SK-N-SH (cell line): ENCODE measurements around the gene CHDH.

Experiments used
- CHD2 ChIP-seq: fragments of 150-350 bp; IDR thresholded peaks from 2 replicates; pipeline ENCODE4 v1.6.1; 2018; ENCODE audit warnings: low read length; ENCODE audit not compliant: partially characterized antibody
- EZH2phosphoT487 ChIP-seq: fragments of 200-600 bp; sonication (generic); IDR thresholded peaks from 2 replicates; pipeline ENCODE4 v1.6.1; 2017; ENCODE audit warnings: low read depth, mixed run types, mild to moderate bottlenecking, antibody characterized with exemption, moderate library complexity, borderline replicate concordance
- NRF1 ChIP-seq: IDR thresholded peaks from 2 replicates; pipeline ENCODE4 v1.6.1; 2012; ENCODE audit warnings: low read depth, mild to moderate bottlenecking, low read length
- TAF1 ChIP-seq: IDR thresholded peaks from 2 replicates; pipeline ENCODE4 v1.6.1; 2012; ENCODE audit warnings: low read depth, mild to moderate bottlenecking, low read length, moderate library complexity, borderline replicate concordance
- TCF12 ChIP-seq: IDR thresholded peaks from 2 replicates; pipeline ENCODE4 v1.4.0; 2012
- TF ChIP-seq, protein P1 (sequence below): fragments of 200-600 bp; sonication (generic); IDR thresholded peaks from 2 replicates; pipeline ENCODE4 v1.6.1; 2017; ENCODE audit warnings: antibody characterized with exemption, mild to moderate bottlenecking, moderate library complexity
- TF ChIP-seq, protein P2 (sequence below): IDR thresholded peaks from 2 replicates; pipeline ENCODE4 v1.4.0; 2012; ENCODE audit warnings: low read depth, borderline replicate concordance
- TF ChIP-seq, protein P3 (sequence below): IDR thresholded peaks from 2 replicates; pipeline ENCODE4; 2012

DNA sequence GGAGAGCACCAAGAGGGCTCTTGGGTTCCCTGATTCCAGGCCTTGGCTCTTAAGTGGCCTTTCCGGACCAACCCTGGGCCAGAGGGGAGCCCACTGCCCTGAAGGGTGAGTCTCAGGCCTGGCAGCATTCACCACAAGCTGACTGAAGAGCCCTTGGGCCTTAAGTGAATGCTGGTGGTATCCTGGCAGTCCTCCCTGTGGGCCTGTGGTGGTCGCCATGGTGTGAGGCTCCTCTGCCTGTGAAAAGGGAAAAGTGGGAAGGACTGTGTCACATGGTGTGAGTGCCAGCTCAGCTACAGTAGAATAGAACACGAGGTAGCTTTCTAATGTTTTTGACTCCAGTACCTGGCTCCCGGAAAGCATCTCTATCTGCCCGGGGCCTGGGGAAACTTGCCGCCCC lies 15.3 kb downstream of the CHDH start:
- TF ChIP-seq, protein P1, sequence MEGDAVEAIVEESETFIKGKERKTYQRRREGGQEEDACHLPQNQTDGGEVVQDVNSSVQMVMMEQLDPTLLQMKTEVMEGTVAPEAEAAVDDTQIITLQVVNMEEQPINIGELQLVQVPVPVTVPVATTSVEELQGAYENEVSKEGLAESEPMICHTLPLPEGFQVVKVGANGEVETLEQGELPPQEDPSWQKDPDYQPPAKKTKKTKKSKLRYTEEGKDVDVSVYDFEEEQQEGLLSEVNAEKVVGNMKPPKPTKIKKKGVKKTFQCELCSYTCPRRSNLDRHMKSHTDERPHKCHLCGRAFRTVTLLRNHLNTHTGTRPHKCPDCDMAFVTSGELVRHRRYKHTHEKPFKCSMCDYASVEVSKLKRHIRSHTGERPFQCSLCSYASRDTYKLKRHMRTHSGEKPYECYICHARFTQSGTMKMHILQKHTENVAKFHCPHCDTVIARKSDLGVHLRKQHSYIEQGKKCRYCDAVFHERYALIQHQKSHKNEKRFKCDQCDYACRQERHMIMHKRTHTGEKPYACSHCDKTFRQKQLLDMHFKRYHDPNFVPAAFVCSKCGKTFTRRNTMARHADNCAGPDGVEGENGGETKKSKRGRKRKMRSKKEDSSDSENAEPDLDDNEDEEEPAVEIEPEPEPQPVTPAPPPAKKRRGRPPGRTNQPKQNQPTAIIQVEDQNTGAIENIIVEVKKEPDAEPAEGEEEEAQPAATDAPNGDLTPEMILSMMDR, result no peak
- TF ChIP-seq, protein P2, sequence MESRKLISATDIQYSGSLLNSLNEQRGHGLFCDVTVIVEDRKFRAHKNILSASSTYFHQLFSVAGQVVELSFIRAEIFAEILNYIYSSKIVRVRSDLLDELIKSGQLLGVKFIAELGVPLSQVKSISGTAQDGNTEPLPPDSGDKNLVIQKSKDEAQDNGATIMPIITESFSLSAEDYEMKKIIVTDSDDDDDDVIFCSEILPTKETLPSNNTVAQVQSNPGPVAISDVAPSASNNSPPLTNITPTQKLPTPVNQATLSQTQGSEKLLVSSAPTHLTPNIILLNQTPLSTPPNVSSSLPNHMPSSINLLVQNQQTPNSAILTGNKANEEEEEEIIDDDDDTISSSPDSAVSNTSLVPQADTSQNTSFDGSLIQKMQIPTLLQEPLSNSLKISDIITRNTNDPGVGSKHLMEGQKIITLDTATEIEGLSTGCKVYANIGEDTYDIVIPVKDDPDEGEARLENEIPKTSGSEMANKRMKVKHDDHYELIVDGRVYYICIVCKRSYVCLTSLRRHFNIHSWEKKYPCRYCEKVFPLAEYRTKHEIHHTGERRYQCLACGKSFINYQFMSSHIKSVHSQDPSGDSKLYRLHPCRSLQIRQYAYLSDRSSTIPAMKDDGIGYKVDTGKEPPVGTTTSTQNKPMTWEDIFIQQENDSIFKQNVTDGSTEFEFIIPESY, result no peak
- no peak for TF ChIP-seq NRF1
- TF ChIP-seq TCF12, result no peak
- TF ChIP-seq, protein P3, sequence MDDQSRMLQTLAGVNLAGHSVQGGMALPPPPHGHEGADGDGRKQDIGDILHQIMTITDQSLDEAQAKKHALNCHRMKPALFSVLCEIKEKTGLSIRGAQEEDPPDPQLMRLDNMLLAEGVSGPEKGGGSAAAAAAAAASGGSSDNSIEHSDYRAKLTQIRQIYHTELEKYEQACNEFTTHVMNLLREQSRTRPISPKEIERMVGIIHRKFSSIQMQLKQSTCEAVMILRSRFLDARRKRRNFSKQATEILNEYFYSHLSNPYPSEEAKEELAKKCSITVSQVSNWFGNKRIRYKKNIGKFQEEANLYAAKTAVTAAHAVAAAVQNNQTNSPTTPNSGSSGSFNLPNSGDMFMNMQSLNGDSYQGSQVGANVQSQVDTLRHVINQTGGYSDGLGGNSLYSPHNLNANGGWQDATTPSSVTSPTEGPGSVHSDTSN, result no peak
- no peak for TF ChIP-seq TAF1
- no peak for TF ChIP-seq EZH2phosphoT487
- TF ChIP-seq CHD2, result no peak
